ENCODE measurements around the gene DNM2. TPM values are rescaled to one million over a fixed set of nuclear protein-coding genes. Genes with fewer than 3 reads are reported as not detected.

Gene DNM2
- total RNA-seq, 1 experiment from 2014 or later = 116 TPM

- Histone ChIP-seq H3K9me3 (no peaks in the 10 kb centered on the region), H3K4me3 (no peak overlapping the region), H3K27me3 (no peaks in the 10 kb centered on the region), H3K36me3 (peaks cover 64% of the 10 kb centered on the region)
- DNase-seq = no peak
Observed at GRCh38 chr19:10809651-10810285, 91.9 kb downstream of the DNM2 start.

GRCh38 chr19:10811391-10812111 lies 93.7 kb downstream of the DNM2 start:
- Histone ChIP-seq H3K4me3 (no peak overlapping the region), H3K9me3 (no peaks in the 10 kb centered on the region), H3K36me3 (peaks cover 71% of the 10 kb centered on the region), H3K27me3 (no peaks in the 10 kb centered on the region)
- DNase-seq = no peak

- no peaks in the 10 kb centered on the region for H3K27me3 ChIP-seq
Observed at GRCh38 chr19:10812196-10812595, 94.3 kb downstream of the DNM2 start.

GRCh38 chr19:10812902-10813404 lies 95.1 kb downstream of the DNM2 start:
- Histone ChIP-seq H3K9me3 (no peaks in the 10 kb centered on the region), H3K36me3 (peaks cover 78% of the 10 kb centered on the region), H3K4me3 (no peak overlapping the region), H3K27me3 (no peaks in the 10 kb centered on the region)
- DNase-seq = peak; percentile 95

More at GRCh38 chr19:10812196-10812595, 94.3 kb downstream of the DNM2 start:
- H3K9me3 ChIP-seq = no peaks in the 10 kb centered on the region
- no peak overlapping the region for H3K4me3 ChIP-seq
- H3K36me3 ChIP-seq = peaks cover 77% of the 10 kb centered on the region
- DNase-seq = no peak

- Histone ChIP-seq H3K4me3 (peak overlapping the region; percentile 88), H3K27me3 (no peaks in the 10 kb centered on the region), H3K36me3 (peaks cover 74% of the 10 kb centered on the region), H3K9me3 (no peaks in the 10 kb centered on the region)
- DNase-seq = no peak
Observed at GRCh38 chr19:10815007-10815536, 97.2 kb downstream of the DNM2 start.

GRCh38 chr19:10815969-10816644 lies 98.2 kb downstream of the DNM2 start:
- Histone ChIP-seq H3K4me3 (peak overlapping the region; percentile 88), H3K9me3 (no peaks in the 10 kb centered on the region), H3K27me3 (no peaks in the 10 kb centered on the region), H3K36me3 (peaks cover 78% of the 10 kb centered on the region)
- peak; percentile 65 for DNase-seq

- Histone ChIP-seq H3K27me3 (no peaks in the 10 kb centered on the region), H3K36me3 (peaks cover 81% of the 10 kb centered on the region), H3K9me3 (no peaks in the 10 kb centered on the region), H3K4me3 (peak overlapping the region; percentile 88)
- no peak for DNase-seq
Observed at GRCh38 chr19:10816691-10817090, 98.8 kb downstream of the DNM2 start.

- no peaks in the 10 kb centered on the region for H3K9me3 ChIP-seq
- DNase-seq = peak; percentile 98
- H3K27me3 ChIP-seq = no peaks in the 10 kb centered on the region
- H3K4me3 ChIP-seq = peak overlapping the region; percentile 88
- H3K36me3 ChIP-seq = peaks cover 80% of the 10 kb centered on the region
Observed at GRCh38 chr19:10817291-10818038, 99.6 kb downstream of the DNM2 start.

GRCh38 chr19:10818301-10819123 lies 100.6 kb downstream of the DNM2 start:
- no peaks in the 10 kb centered on the region for H3K9me3 ChIP-seq
- DNase-seq = peak; percentile 93
- peak overlapping the region; percentile 20 for H3K4me3 ChIP-seq
- H3K36me3 ChIP-seq = peaks cover 76% of the 10 kb centered on the region
- H3K27me3 ChIP-seq = no peaks in the 10 kb centered on the region

GRCh38 chr19:10819124-10820060 lies 101.5 kb downstream of the DNM2 start:
- H3K4me3 ChIP-seq = no peak overlapping the region
- no peaks in the 10 kb centered on the region for H3K27me3 ChIP-seq
- H3K36me3 ChIP-seq = peaks cover 76% of the 10 kb centered on the region
- no peaks in the 10 kb centered on the region for H3K9me3 ChIP-seq
- DNase-seq = no peak

GRCh38 chr19:10820173-10820572 lies 102.3 kb downstream of the DNM2 start:
- no peak overlapping the region for H3K4me3 ChIP-seq
- H3K9me3 ChIP-seq = no peaks in the 10 kb centered on the region
- DNase-seq = no peak
- peaks cover 76% of the 10 kb centered on the region for H3K36me3 ChIP-seq
- no peaks in the 10 kb centered on the region for H3K27me3 ChIP-seq

GRCh38 chr19:10823690-10824089 lies 105.8 kb downstream of the DNM2 start:
- no peak overlapping the region for H3K4me3 ChIP-seq
- H3K27me3 ChIP-seq = no peaks in the 10 kb centered on the region
- peaks cover 74% of the 10 kb centered on the region for H3K36me3 ChIP-seq
- DNase-seq = no peak
- H3K9me3 ChIP-seq = no peaks in the 10 kb centered on the region

- H3K4me3 ChIP-seq = no peak overlapping the region
- H3K27me3 ChIP-seq = no peaks in the 10 kb centered on the region
- H3K9me3 ChIP-seq = no peaks in the 10 kb centered on the region
- no peak for DNase-seq
- peaks cover 73% of the 10 kb centered on the region for H3K36me3 ChIP-seq
Observed at GRCh38 chr19:10826231-10826630, 108.4 kb downstream of the DNM2 start.

GRCh38 chr19:10826846-10827245 lies 109.0 kb downstream of the DNM2 start:
- Histone ChIP-seq H3K9me3 (no peaks in the 10 kb centered on the region), H3K36me3 (peaks cover 68% of the 10 kb centered on the region), H3K27me3 (no peaks in the 10 kb centered on the region), H3K4me3 (no peak overlapping the region)
- DNase-seq = no peak
